ENCODE results near the gene COL6A5. TPM values are rescaled to one million over a fixed set of nuclear protein-coding genes. Genes with fewer than 3 reads are reported as not detected.

Gene COL6A5
- total and polyA plus RNA-seq, 9 of the 15 experiments (the other 6 are each of a cell fraction or from before 2014, with no cell fraction given): 1.5 to 9.7 (median 5.6) TPM

- H3K9ac ChIP-seq (ENCODE audit: insufficient read depth in 1 of 2, low read depth in 2 of 2, low read length in 2 of 2): no peak overlapping the region
- in situ Hi-C loops (cut with MboI) (loop anchor here (5.0 kb wide), 1 partner anchor 241 kb away; no protein-coding TSS in a partner anchor), intact Hi-C loops (cut with micrococcal nuclease) (no loop called here)
- H3K9me1 ChIP-seq (ENCODE audit: control insufficient read depth, insufficient read depth, low read length): peaks cover 2% of the 10 kb centered on the region
- no peaks in the 10 kb centered on the region for H3K36me3 ChIP-seq (ENCODE audit: control insufficient read depth, insufficient read depth, low read length)
- FAIRE-seq: no peak
- H4K20me1 ChIP-seq (replicated peaks; ENCODE audit: control insufficient read depth, insufficient read depth, low read length): no peaks in the 10 kb centered on the region
- H3K79me2 ChIP-seq (ENCODE audit: control insufficient read depth, insufficient read depth, low read length): no peaks in the 10 kb centered on the region
- no TSS peak for BruUV-seq (replicated peaks)
- H3K4me2 ChIP-seq (ENCODE audit: insufficient read depth, low read length): no peak overlapping the region
- ChIA-PET POLR2A (interaction anchor here (0.8 kb wide), 1 partner anchor 11 kb away, joined by 3 read pairs; no protein-coding TSS in a partner anchor), CTCF (ENCODE audit: low intra/inter-chr PET ratio) (no interaction called here)
- no peaks in the 10 kb centered on the region; a peak in 4 of 5 replicates for H3K27me3 ChIP-seq (ENCODE audit: control insufficient read depth in 2 of 2, insufficient read depth in 2 of 2, low read length in 2 of 2)
- H3K27ac ChIP-seq (ENCODE audit: extremely low read depth, low read depth, low read length): no peak overlapping the region
- ATAC-seq: no peak
- no peaks in the 10 kb centered on the region for H3K4me1 ChIP-seq (replicated peaks in 1 of 2; ENCODE audit: control insufficient read depth in 2 of 2, insufficient read depth in 2 of 2, low read length in 2 of 2)
- no peak for TF ChIP-seq ZNF655 (CRISPR knock-in tag; IDR thresholded peaks at IDR 0.05)
- no peak for TF ChIP-seq SREBF1 (IDR thresholded peaks at IDR 0.05; ENCODE audit: borderline replicate concordance, low read depth, low read length)
- no peak for TF ChIP-seq NFIC (IDR thresholded peaks at IDR 0.05)
- no peak for TF ChIP-seq HIVEP1 (CRISPR knock-in tag; IDR thresholded peaks at IDR 0.05)
- no peak for TF ChIP-seq CBX5 (IDR thresholded peaks at IDR 0.05; ENCODE audit: borderline replicate concordance, low read depth)
- no peak for TF ChIP-seq XRCC3 (IDR thresholded peaks at IDR 0.05)
- TF ChIP-seq ZC3H4 (CRISPR knock-in tag; IDR thresholded peaks at IDR 0.05; ENCODE audit: borderline replicate concordance): no peak
- no peak for TF ChIP-seq TARDBP (IDR thresholded peaks at IDR 0.05)
- no peak for TF ChIP-seq ZNF253 (CRISPR knock-in tag; conservative IDR thresholded peaks at IDR 0.05)
- TF ChIP-seq HDAC3 (IDR thresholded peaks at IDR 0.05; ENCODE audit: borderline replicate concordance, partially characterized antibody): no peak
- TF ChIP-seq POLR2A (conservative IDR thresholded peaks at IDR 0.05): no peak
- no peak for TF ChIP-seq BRD4 (IDR thresholded peaks at IDR 0.05)
- TF ChIP-seq ZNF41 (CRISPR knock-in tag; conservative IDR thresholded peaks at IDR 0.05): no peak
- no peak for TF ChIP-seq MAFK (IDR thresholded peaks at IDR 0.05; ENCODE audit: low read length)
- H3K4me3 ChIP-seq: no peak overlapping the region
- no peak for DNase-seq (ENCODE audit: extremely low read depth in 1 of 4, low spot score in 3 of 4)
- no peak overlapping the region for H2AFZ ChIP-seq (ENCODE audit: low read depth, low read length)
- WGBS (ENCODE audit: insufficient coverage, low coverage, missing lambda C conversion rate): 0% methylated on average over 1 of the region's 1 CpG
- H3K9me3 ChIP-seq (replicated peaks; ENCODE audit: control insufficient read depth, insufficient read depth, low read depth, low read length): no peaks in the 10 kb centered on the region
Observed at GRCh38 chr3:130528120-130528519, 182.6 kb downstream of the COL6A5 start.

Measured in K562 (cell line).